CD4-positive, alpha-beta memory T cell (primary cell): ENCODE data around the gene DGKG. TPM values are rescaled to one million over a fixed set of nuclear protein-coding genes. Genes with fewer than 3 reads are reported as not detected.

Experiments used
- CTCF ChIA-PET: fragments of 350-600 bp; sonication (Branson Sonifier 250); formaldehyde crosslinking; loops from one replicate; lab custom pipeline; 2021; ENCODE audit warnings: inconsistent platforms; ENCODE audit not compliant: partially characterized antibody; lab: Charles Lee
- POLR2A ChIA-PET: fragments of 350-600 bp; sonication (Branson Sonifier 250); formaldehyde crosslinking; loops from one replicate; lab custom pipeline; 2021; ENCODE audit not compliant: partially characterized antibody; lab: Charles Lee
- DNase-seq, 5 donors: peaks; one replicate each; pipeline versions ENCODE4 v3.0.0 to v3.0.0-alpha.2; 2020 to 2022; ENCODE audit warnings: mixed read lengths in 1 of 5
- H3K27ac ChIP-seq: one replicate; pipeline ENCODE4 v1.7.0; 2013; ENCODE audit warnings: low read depth, low read length
- H3K27me3 ChIP-seq: 2 replicates; pipeline ENCODE4 v1.7.0; 2013; ENCODE audit warnings: mild to moderate bottlenecking, low read length, moderate library complexity; ENCODE audit not compliant: insufficient read depth
- H3K36me3 ChIP-seq: 2 replicates; pipeline ENCODE4 v1.7.0; 2013; ENCODE audit warnings: mild to moderate bottlenecking, low read length, moderate library complexity; ENCODE audit not compliant: insufficient read depth
- H3K4me1 ChIP-seq: 2 replicates; pipeline ENCODE4 v1.7.0; 2013; ENCODE audit warnings: mild to moderate bottlenecking, low read length, moderate library complexity; ENCODE audit not compliant: insufficient read depth
- H3K4me3 ChIP-seq, 2 donors: one replicate each; pipeline ENCODE4 v1.7.0; 2013; ENCODE audit warnings: low read length in 2 of 2, mild to moderate bottlenecking in 1 of 2
- H3K9me3 ChIP-seq, 2 donors: one replicate each; pipeline ENCODE4 v1.7.0; 2013; ENCODE audit warnings: low read length in 2 of 2, control low read depth in 1 of 2; ENCODE audit not compliant: control insufficient read depth in 1 of 2
- H3K27ac Mint-ChIP-seq, 7 donors: one replicate each; pipeline ENCODE4 v1.8.0; 2020 to 2021; ENCODE audit warnings: mixed read lengths in 7 of 7, mild to moderate bottlenecking in 6 of 7, inconsistent platforms in 3 of 7, moderate library complexity in 3 of 7
- H3K27me3 Mint-ChIP-seq, 2 donors: one replicate each; pipeline ENCODE4 v1.8.0; 2020 to 2021; ENCODE audit warnings: mixed read lengths in 2 of 2
- H3K36me3 Mint-ChIP-seq, 2 donors: one replicate each; pipeline ENCODE4 v1.8.0; 2020 to 2021; ENCODE audit warnings: mixed read lengths in 2 of 2, inconsistent platforms in 1 of 2, mild to moderate bottlenecking in 1 of 2
- H3K4me1 Mint-ChIP-seq, 4 donors: one replicate each; pipeline ENCODE4 v1.8.0; 2020 to 2021; ENCODE audit warnings: mixed read lengths in 4 of 4, mild to moderate bottlenecking in 1 of 4
- H3K4me3 Mint-ChIP-seq, 8 donors: one replicate each; pipeline ENCODE4 v1.8.0; 2020 to 2021; ENCODE audit warnings: mixed read lengths in 8 of 8, mild to moderate bottlenecking in 7 of 8, moderate library complexity in 6 of 8, inconsistent platforms in 3 of 8
- H3K9me3 Mint-ChIP-seq, 8 donors: one replicate each; pipeline ENCODE4 v1.8.0; 2020 to 2021; ENCODE audit warnings: mixed read lengths in 8 of 8, mild to moderate bottlenecking in 5 of 8, inconsistent platforms in 3 of 8, moderate library complexity in 1 of 8
- intact Hi-C: fragments of 100-400 bp; cut with micrococcal nuclease; formaldehyde crosslinking; loops from one replicate; pipeline ENCODE4 v1.15.1; 2023
- polyA plus RNA-seq, 2 donors: library from polyadenylated mRNA; unstranded; fragments of 300-500 nt; fragmentation: Illumina TruSeq; gene quantifications; one replicate each; pipeline ENCODE4 v1.2.3, GENCODE V29; 2021
- total RNA-seq, 2 experiments: library from RNA; stranded (reverse); gene quantifications; one replicate each; pipeline ENCODE4 v1.2.3, GENCODE V29; 2021

DGKG gene
- total and polyA plus RNA-seq, 4 experiments from 2014 or later: 0.75 TPM; not detected in 3

- intact Hi-C loops: no loop called here
- H3K4me3 Mint-ChIP-seq: no peak overlapping the region
- Histone ChIP-seq H3K36me3 (no peaks in the 10 kb centered on the region), H3K27me3 (no peaks in the 10 kb centered on the region), H3K4me3 (no peak overlapping the region), H3K27ac (no peak overlapping the region), H3K9me3 (no peaks in the 10 kb centered on the region), H3K4me1 (peaks cover 4% of the 10 kb centered on the region)
- no peak for DNase-seq
- H3K27me3 Mint-ChIP-seq: peaks cover 17 to 19% of the 10 kb centered on the region in 2 donors
- H3K4me1 Mint-ChIP-seq: peaks cover 0 to 3% (median under 1%) of the 10 kb centered on the region in 4 donors
- H3K27ac Mint-ChIP-seq: no peak overlapping the region
- peaks cover 0 to 3% (median 0%) of the 10 kb centered on the region in 8 donors for H3K9me3 Mint-ChIP-seq
- POLR2A ChIA-PET: no interaction called here
- H3K36me3 Mint-ChIP-seq: no peaks in the 10 kb centered on the region
- CTCF ChIA-PET: no interaction called here
Observed at GRCh38 chr3:186356152-186356551, 5.9 kb downstream of the DGKG start.

GRCh38 chr3:186354100-186354499 lies 7.9 kb downstream of the DGKG start:
- no peak overlapping the region for H3K4me3 Mint-ChIP-seq
- H3K9me3 ChIP-seq: no peaks in the 10 kb centered on the region
- no peaks in the 10 kb centered on the region for H3K27me3 ChIP-seq
- no peak overlapping the region for H3K4me3 ChIP-seq
- intact Hi-C loops: no loop called here
- no peak overlapping the region for H3K27ac ChIP-seq
- no peaks in the 10 kb centered on the region for H3K4me1 Mint-ChIP-seq
- no peaks in the 10 kb centered on the region for H3K4me1 ChIP-seq
- DNase-seq: no peak
- ChIA-PET CTCF (no interaction called here), POLR2A (no interaction called here)
- H3K27me3 Mint-ChIP-seq: peaks cover 10 to 13% of the 10 kb centered on the region in 2 donors
- H3K9me3 Mint-ChIP-seq: peaks cover 0 to 3% (median 0%) of the 10 kb centered on the region in 8 donors
- H3K36me3 ChIP-seq: no peaks in the 10 kb centered on the region
- H3K36me3 Mint-ChIP-seq: no peaks in the 10 kb centered on the region
- H3K27ac Mint-ChIP-seq: no peak overlapping the region

GRCh38 chr3:186352369-186352768 lies 9.7 kb downstream of the DGKG start:
- no peaks in the 10 kb centered on the region for H3K4me1 ChIP-seq
- no peaks in the 10 kb centered on the region for H3K27me3 ChIP-seq
- DNase-seq: no peak
- ChIA-PET CTCF (interaction anchor here (1.1 to 1.3 kb wide), 2 partner anchors 18 to 93 kb away, joined by 3 to 5 read pairs; no protein-coding TSS in a partner anchor), POLR2A (no interaction called here)
- no peak overlapping the region for H3K27ac Mint-ChIP-seq
- no peaks in the 10 kb centered on the region for H3K36me3 Mint-ChIP-seq
- no peak overlapping the region for H3K4me3 Mint-ChIP-seq
- H3K4me3 ChIP-seq: no peak overlapping the region
- no peak overlapping the region for H3K27ac ChIP-seq
- no peaks in the 10 kb centered on the region for H3K9me3 ChIP-seq
- H3K9me3 Mint-ChIP-seq: peaks cover 0 to 3% (median 0%) of the 10 kb centered on the region in 8 donors
- intact Hi-C loops: no loop called here
- H3K36me3 ChIP-seq: no peaks in the 10 kb centered on the region
- peaks cover 5 to 11% of the 10 kb centered on the region in 2 donors for H3K27me3 Mint-ChIP-seq
- H3K4me1 Mint-ChIP-seq: no peaks in the 10 kb centered on the region

GRCh38 chr3:186342197-186342596 lies 19.8 kb downstream of the DGKG start:
- peaks cover 5 to 9% of the 10 kb centered on the region in 2 donors for H3K27me3 Mint-ChIP-seq
- no peaks in the 10 kb centered on the region for H3K36me3 Mint-ChIP-seq
- no peak overlapping the region for H3K27ac Mint-ChIP-seq
- no peak overlapping the region for H3K4me3 Mint-ChIP-seq
- H3K27me3 ChIP-seq: no peaks in the 10 kb centered on the region
- H3K9me3 ChIP-seq: no peaks in the 10 kb centered on the region
- no peak overlapping the region for H3K27ac ChIP-seq
- no peaks in the 10 kb centered on the region for H3K36me3 ChIP-seq
- DNase-seq: no peak
- CTCF ChIA-PET: no interaction called here
- POLR2A ChIA-PET: no interaction called here
- no peaks in the 10 kb centered on the region for H3K4me1 ChIP-seq
- intact Hi-C loops: no loop called here
- H3K4me3 ChIP-seq: no peak overlapping the region
- H3K9me3 Mint-ChIP-seq: peaks cover 2 to 7% (median 4%) of the 10 kb centered on the region in 8 donors
- H3K4me1 Mint-ChIP-seq: peaks cover 0 to 3% (median 2%) of the 10 kb centered on the region in 4 donors

GRCh38 chr3:186340204-186340603 lies 21.8 kb downstream of the DGKG start:
- H3K4me1 ChIP-seq: no peaks in the 10 kb centered on the region
- ChIA-PET POLR2A (no interaction called here), CTCF (interaction anchor here (1.7 kb wide), 1 partner anchor 99 kb away, joined by 3 read pairs; no protein-coding TSS in a partner anchor)
- Mint-ChIP-seq H3K36me3 (no peaks in the 10 kb centered on the region), H3K27me3 (peaks cover 7 to 9% of the 10 kb centered on the region in 2 donors), H3K4me1 (peaks cover 0 to 3% (median 2%) of the 10 kb centered on the region in 4 donors), H3K4me3 (no peak overlapping the region), H3K9me3 (peaks cover 2 to 7% (median 4%) of the 10 kb centered on the region in 8 donors), H3K27ac (no peak overlapping the region)
- intact Hi-C loops: no loop called here
- no peaks in the 10 kb centered on the region for H3K36me3 ChIP-seq
- peaks cover 3% of the 10 kb centered on the region for H3K27me3 ChIP-seq
- no peaks in the 10 kb centered on the region for H3K9me3 ChIP-seq
- H3K4me3 ChIP-seq: no peak overlapping the region
- DNase-seq: no peak
- no peak overlapping the region for H3K27ac ChIP-seq

GRCh38 chr3:186339180-186339918 lies 22.7 kb downstream of the DGKG start:
- no peak for DNase-seq
- Mint-ChIP-seq H3K9me3 (peaks cover 2 to 7% (median 4%) of the 10 kb centered on the region in 8 donors), H3K27me3 (peaks cover 7 to 9% of the 10 kb centered on the region in 2 donors), H3K36me3 (no peaks in the 10 kb centered on the region), H3K4me1 (peaks cover 0 to 3% (median 2%) of the 10 kb centered on the region in 4 donors), H3K27ac (no peak overlapping the region), H3K4me3 (no peak overlapping the region)
- H3K27me3 ChIP-seq: peaks cover 3% of the 10 kb centered on the region
- no peaks in the 10 kb centered on the region for H3K36me3 ChIP-seq
- no peak overlapping the region for H3K27ac ChIP-seq
- no peaks in the 10 kb centered on the region for H3K9me3 ChIP-seq
- intact Hi-C loops: no loop called here
- POLR2A ChIA-PET: no interaction called here
- no peak overlapping the region for H3K4me3 ChIP-seq
- no peaks in the 10 kb centered on the region for H3K4me1 ChIP-seq
- CTCF ChIA-PET: interaction anchor here (1.0 to 1.7 kb wide), 2 partner anchors 10 to 98 kb away, joined by 3 read pairs; no protein-coding TSS in a partner anchor

- no peaks in the 10 kb centered on the region for H3K36me3 Mint-ChIP-seq
- Histone ChIP-seq H3K36me3 (no peaks in the 10 kb centered on the region), H3K27ac (no peak overlapping the region), H3K9me3 (no peaks in the 10 kb centered on the region), H3K27me3 (peaks cover 3% of the 10 kb centered on the region), H3K4me3 (no peak overlapping the region), H3K4me1 (no peaks in the 10 kb centered on the region)
- H3K27me3 Mint-ChIP-seq: peaks cover 4 to 17% of the 10 kb centered on the region in 2 donors
- H3K4me1 Mint-ChIP-seq: no peaks in the 10 kb centered on the region
- no peak overlapping the region for H3K27ac Mint-ChIP-seq
- no peak for DNase-seq
- intact Hi-C loops: no loop called here
- H3K4me3 Mint-ChIP-seq: no peak overlapping the region
- POLR2A ChIA-PET: no interaction called here
- H3K9me3 Mint-ChIP-seq: peaks cover 0 to 3% (median 0%) of the 10 kb centered on the region in 8 donors
- CTCF ChIA-PET: no interaction called here
Observed at GRCh38 chr3:186333256-186333655, 28.8 kb downstream of the DGKG start.
